Mesenteric fat pad (tissue), 1 donor: ENCODE data around the gene TIGD6. TPM values are rescaled to one million over a fixed set of nuclear protein-coding genes. Genes with fewer than 3 reads are reported as not detected.
"Not testable (repeated sequence)": the region's sequence is repeated elsewhere in the genome, so short reads cannot be mapped to it uniquely, and the experiment has no call there.

Source experiments
- DNase-seq: peaks from one replicate; pipeline ENCODE4 v3.0.0-alpha.2; 2020; ENCODE audit warnings: low spot score
- long read RNA-seq: library from polyadenylated mRNA; unstranded; transcript quantifications from one replicate; pipeline ENCODE4 v2.0.0, GENCODE V29; 2020
- total RNA-seq: library from RNA; stranded (reverse); fragmentation: NEBNext Ultra II Directional; extraction: Animal tissue kit (Norgen Biotek cat#: 25700); gene quantifications from one replicate; pipeline ENCODE4 v1.2.1, GENCODE V29; 2021
- donor health status: DM: yes; HTN: yes; CAD: no.

The TIGD6 gene
- total RNA-seq, result 4.7 TPM
- long read RNA-seq, full-length matches to known transcripts, result 14 of 17 reads
- long read RNA-seq, partial matches to known transcripts, result 0 of 17 reads
- long read RNA-seq, other reads (novel, unspliced or antisense), result 3 of 17 reads

DNA sequence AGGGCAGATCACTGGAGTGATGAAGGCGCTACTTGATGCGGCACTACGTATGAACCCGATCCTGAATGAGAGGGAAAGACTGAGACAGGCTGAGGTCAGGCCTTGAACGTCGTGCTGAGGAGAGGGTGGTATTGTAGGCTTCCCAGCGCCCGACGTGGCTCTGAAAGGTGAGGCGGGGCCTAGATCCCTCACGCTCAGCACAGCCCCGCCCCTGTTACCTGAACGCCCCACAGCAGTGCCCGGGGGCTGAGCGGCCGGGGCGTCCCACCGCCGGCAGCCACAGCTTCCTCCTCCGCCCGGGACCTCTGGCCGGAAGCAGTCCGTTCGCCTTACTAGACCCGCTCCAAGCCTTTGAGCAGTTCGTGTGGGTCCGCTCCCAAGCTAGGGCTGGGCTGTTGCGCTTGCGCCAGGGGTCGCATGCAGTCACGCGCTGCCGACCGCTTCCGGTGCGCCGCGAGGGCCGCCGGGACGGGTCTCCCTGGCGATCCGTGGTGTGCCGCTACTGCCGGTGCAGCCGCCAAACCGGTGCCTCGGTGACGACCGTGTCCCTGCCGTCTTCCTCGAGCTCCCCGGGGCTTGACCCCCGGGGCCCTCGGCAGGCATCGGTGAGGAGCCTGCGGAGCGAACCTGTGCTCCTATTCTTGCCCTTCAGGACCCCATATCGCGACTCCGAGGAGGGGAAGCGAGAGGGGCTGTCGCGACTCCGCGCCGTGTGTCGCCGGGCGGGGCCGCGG is at the start of gene TIGD6, which contains the start of gene HMGXB3:
TSS of gene TIGD6 (minus strand) at position 399 of the 734 bp plus-strand sequence. CDS start 4,306 bp downstream, outside the sequence.
TSS of gene HMGXB3 (plus strand) at position 484 of the 734 bp plus-strand sequence. CDS start 4,114 bp downstream, outside the sequence.
- DNase-seq, result peak; percentile 98

DNA sequence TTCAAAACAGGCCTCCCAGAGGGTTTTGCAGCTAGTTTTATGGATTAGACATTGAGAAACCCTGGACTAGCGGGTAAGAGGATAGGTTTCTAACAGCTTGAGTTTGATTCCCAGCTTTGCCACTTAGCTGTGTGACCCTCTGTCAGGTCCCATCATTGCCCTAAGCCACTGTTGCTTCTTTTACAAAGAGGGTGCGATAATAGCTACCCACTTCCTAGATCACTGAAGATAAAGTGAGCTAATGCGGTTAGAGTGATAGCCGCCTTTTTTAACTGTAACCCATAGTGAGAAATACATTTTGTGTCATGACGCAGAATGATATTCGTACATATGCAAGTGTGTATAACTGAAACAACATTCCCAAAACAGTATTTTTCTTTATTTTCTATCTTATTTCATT is 45.6 kb upstream of the TIGD6 start:
- no peak for DNase-seq

DNA sequence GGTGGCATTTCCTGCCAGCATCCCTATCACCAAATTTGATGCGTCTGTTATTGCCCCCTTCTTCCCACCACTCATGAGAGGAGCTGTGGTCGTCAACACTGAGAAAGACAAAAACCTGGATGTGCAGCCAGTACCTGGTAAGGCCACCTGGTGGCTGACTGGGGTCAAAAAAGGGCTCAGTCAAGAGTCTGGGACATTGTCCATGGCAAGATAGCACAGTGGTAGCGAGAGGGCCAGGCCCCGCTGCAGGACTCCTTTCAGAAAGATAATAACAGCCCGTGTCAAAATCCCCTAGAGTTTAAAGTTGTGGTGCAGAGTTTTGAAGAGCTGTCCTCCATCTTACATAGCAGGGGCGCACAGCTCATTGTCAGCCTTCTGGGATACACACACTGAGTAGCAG is 45.1 kb upstream of the TIGD6 start:
- no peak for DNase-seq

DNA sequence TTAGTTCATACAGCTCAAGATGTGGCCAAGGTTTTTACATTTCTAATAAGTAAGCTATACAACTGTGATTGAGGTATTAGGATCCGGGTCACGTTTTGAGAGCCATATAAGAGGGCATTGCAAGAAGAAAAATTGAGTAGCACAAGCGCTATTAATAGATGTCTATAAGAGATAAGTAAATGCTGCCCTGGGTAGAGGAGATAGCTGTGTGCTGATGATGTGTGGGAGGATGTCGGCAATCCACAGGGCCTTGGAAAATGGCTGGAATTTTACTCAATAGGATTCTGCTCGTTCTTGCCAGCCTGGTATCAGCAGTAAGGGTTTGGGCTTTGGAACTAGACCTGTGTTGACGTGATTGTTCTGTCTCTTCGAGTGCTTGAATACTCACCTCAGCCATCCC is 44.3 kb upstream of the TIGD6 start:
- no peak for DNase-seq

DNA sequence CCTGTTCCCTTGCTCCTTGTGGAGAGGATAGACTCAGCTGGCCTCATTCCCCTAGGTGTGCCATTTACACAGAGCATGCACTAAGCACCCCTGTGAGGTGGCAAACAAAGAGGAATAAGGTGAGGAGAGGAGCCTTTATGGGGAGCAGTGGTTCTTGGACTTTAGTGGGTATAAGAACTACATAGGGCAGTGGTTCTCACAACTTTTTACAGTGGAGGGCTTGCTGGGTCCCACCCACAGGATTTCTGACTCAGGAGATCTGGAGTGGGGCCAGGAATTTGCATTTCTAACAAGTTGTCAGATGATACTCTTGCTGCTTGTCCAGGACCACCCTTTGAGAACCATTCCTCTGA is 43.9 kb upstream of the TIGD6 start:
- DNase-seq, result no peak

DNA sequence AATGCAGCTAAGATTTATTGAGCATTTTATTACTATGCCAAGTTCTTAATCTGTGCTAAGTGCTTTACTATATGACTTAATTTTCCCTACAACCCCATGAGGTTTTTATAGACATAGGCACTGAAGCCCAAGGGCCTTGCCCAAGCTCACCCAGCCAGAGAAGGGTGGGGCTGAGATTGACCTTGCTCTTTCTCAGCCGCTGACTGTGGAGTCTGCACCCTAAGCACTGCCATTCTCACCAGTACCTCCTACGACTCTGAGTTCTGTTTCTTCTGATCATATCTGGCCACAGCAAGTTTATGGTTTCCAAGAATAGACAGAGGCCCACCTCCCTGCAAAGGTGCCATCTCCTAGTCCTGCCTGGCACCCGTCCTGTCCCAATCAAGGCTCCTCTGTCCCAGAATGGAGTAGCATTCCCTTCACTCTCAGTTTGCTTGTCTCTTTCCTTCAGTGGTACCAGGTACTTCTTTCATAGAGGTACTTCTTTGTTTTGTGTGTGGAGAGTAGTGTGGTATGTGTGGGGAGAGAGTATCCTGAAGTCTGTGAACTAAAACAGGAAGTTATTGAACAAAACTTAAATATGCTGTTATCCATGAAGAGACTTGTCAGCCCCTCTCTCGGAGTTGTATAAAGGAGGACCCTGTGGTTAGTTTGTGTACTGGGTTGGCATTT is 43.3 kb upstream of the TIGD6 start:
- DNase-seq, result no peak

DNA sequence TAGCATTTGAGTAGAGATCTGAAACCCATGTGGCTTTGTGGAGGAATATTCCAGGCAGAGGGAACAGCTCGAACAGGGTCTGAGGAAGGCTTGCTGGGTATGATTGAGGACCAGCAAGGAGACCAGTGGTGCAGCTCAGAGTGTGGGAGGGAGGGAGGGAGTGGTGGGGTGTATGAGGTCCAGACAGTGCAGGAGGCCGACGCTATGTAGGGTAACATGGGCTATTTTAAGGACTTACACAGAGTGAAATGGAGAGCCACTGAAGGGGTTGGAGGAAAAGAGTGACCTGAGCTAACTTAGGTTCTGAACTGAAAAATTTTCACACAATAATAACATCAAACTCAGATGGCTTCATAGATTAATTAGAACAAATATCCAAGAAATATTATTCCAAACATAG is 42.0 kb upstream of the TIGD6 start:
- no peak for DNase-seq

DNA sequence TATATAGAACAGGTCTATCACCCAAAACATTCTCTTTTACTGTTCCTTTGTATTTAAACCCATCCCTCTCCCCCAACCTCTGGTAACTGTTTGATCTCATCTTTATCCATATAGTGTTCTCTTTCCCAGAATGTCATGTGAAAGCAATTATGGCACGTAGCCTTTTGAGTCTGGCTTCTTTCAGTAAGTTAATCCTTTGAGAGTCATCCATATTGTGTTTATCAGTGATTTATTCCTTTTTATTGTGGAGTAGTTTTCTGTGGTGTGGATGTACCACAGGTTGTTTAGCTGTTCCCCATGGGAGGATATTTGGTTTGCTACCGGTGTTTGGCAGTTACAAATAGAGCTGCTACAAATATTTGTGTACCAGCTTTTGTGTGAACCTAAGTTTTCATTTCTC is 38.1 kb upstream of the TIGD6 start:
- no peak for DNase-seq

DNA sequence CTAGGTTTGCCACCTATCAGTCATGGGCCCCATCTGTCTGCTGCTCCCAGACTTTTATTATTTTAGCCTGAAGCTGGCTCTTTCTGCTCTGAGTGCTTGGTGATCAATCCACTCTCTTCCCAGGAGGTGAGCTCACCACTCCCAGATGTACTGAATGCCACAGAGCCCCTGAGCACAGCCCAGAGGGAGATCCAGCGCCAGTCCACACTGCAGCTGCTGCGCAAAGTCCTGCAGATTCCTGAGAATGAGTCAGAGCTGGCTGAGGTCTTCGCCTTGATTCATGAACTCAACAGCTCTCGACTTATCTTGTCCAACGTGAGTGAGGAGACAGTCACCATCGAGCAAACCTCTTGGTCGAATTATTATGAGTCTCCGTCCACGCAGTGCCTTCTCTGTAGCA is 36.1 kb upstream of the TIGD6 start:
- DNase-seq, result no peak

DNA sequence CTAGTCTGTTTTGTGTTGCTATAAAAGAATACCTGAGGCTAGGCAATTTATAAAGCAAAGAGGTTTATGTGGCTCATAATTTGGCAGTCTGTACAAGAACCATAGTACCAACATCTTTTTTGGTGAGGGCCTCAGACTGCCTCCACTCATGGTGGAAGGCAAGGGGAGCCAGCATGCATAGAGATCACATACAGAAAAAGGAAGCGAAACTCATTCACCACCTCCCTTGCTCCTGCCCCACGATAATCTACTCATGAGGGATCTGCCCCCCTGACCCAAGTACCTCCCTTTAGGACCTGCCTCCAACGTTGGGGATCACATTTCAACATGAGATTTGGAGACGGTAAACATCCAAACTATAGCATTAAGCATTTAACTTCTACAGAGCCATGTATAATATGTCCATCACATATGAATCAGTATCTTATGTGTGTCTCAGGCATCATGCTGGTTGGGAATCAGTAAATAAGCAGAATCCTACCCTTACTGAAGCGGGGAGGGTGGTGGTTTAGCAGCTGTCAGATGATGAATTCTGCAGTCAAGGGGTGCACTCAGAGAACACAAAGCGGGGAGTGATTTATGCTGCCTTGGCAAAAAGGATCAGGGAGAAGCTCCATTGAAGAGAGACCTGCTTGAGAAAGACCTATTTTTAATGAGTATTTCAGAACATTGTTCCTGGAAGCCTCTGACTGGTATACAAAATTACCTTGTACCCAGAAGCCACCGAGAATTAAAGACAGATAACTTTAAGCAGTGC is 34.9 kb upstream of the TIGD6 start:
- no peak for DNase-seq

DNA sequence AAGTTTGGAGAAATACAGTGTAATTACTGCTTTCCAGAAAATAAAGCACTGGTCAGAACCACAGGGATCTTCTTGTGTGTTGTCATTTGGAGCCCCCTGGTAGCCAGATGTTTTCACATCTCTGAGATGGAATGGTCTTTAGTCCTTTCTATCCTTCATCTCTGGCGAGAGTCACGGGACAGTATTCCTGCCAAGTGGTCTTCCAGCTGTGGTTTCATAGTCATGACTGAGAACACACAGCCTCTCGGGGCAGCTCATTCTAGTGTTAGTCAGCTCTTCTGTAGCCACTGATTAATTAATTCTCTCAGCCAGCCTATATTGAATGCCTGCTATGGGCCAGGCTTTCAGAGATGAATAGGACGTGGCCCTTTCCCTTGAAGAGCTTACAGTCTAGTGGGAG is 34.2 kb upstream of the TIGD6 start:
- DNase-seq, result no peak

DNA sequence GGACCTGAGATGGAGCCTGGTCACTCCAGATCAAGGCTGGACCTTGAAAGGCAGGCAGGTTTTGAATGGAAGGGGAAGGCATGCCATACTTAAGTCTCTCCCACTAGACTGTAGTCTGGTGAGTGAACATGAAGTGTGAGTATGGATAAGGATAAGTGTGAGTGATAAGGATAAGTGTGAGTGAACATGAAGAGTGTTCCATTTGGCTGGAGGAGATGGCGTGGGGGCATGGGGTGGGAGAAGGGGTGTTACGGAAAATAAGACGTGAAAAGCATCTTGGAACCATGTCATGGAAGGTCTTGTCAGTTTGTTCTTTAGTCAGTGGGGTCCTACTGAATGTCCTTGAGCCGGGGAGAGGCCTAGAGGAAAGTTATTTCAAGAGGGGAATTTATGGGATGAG is 32.9 kb upstream of the TIGD6 start:
- DNase-seq, result no peak

DNA sequence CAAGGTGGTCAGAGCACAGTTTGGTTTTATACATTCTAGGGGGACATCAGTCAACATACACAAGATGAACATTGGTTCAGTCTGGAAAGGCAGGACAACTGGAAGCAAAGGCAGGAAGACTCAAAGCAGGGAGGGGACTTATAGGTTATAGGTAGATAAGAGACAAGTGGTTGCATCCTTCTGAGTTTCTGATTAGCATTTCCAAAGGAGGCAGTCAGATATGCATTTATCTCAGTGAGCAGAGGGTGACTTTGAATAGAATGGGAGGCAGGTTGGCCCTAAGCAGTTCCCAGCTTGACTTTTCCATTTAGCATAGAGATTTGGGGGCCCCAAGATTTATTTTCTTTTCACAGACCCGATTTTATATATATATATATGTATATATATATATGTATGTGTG is 27.6 kb upstream of the TIGD6 start:
- not testable (repeated sequence) for DNase-seq

DNA sequence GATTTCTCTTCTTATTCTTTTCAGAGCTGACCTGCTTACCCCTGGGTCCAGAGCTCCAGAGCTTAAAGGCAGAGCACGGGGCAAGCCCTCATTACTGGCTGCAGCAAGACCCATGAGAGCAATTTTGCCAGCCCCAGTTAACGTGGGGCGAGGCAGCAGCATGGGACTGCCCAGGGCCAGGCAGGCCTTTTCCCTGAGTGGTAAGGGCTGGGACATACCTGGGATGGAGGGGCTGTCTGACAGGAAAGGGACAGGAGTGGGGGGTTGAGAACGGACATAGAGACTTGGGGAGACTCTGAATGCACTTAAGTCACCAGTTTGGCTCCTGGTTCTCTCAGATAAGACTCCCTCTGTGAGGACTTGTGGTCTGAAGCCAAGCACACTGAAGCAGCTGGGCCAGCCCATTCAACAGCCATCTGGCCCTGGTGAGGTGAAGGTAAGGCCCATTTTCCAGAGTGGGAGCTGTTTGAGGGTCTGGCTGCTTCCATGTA is 26.3 kb upstream of the TIGD6 start:
- no peak for DNase-seq

DNA sequence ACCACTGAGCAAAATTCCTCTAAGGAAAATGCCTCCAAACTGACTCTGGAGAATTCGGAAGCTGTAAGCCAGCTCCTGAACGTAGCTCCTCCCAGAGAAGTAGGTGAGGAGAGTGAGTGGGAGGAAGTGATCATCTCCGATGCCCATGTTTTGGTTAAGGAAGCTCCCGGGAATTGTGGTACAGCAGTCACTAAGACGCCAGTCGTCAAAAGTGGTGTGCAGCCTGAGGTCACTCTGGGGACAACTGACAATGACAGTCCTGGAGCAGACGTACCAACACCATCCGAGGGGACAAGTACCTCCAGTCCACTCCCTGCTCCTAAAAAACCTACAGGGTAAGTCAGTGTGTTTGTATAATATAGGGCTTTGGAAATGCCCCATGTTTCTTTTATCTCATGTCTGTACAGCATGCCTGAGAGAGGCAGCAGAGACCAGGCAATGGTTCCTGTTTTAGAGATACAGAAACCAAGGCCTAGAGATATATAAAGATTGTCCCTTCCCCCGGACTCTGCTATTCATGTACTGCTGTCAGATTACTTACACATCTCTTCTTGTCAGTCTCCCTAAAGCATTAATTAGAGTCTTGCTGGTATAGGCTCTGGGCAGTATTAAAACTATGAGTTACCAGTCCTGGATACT is 24.0 kb upstream of the TIGD6 start:
- DNase-seq, result no peak

DNA sequence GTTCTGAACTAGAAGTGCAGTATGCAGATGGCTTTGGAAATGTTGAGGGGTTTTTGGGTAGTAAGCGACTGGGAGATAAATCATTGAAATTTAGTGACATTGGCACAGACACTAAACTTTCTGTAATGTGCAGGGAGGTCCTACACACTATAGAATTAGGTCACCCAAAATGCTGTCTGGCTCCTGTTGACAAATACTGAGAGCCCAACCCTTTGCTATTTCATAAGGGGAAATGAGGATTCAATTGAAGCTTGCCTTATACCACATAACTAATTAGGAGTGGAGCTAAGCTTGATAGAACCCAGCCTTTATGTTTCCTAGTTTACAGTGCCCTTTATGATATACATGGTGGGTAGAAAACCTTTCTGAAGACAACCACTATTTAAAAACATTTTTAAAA is 22.7 kb upstream of the TIGD6 start:
- DNase-seq, result no peak

DNA sequence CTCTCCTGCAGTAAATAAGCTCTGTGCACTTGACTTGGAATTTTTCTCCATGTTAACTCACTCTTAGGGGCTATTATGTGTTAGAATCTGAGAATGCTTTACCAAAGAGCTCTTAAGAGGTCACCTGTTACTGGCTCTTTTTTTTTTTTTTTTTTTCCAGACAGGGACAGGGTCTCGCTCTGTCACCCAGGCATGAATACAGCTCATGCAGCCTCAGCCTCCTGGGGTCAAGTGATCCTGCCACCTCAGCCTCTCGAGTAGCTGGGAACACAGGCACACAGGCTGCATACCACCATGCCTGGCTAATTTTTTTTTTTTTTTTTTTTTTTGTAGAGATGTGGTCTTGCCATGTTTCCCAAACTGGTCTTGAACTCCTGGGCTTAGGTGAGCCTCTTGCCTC is 22.2 kb upstream of the TIGD6 start:
- DNase-seq, result no peak

DNA sequence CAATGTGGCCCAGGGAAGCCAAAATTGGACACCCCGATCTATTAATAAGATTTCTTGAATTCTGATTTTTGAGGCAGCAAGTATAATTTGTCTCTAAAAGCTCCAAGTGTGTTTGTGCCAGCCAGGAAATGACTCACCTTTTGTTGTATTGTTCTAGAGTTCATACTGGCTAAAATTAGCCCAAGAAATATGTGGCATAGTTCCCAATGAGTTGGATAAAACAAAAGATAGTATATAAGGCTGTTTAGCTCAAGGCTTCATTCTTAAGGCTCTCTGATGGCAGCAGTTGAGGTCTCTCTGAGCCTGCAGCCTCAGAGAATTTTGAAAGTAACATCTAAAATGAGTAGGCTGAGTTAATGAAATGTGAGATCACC is 21.7 kb upstream of the TIGD6 start:
- no peak for DNase-seq

DNA sequence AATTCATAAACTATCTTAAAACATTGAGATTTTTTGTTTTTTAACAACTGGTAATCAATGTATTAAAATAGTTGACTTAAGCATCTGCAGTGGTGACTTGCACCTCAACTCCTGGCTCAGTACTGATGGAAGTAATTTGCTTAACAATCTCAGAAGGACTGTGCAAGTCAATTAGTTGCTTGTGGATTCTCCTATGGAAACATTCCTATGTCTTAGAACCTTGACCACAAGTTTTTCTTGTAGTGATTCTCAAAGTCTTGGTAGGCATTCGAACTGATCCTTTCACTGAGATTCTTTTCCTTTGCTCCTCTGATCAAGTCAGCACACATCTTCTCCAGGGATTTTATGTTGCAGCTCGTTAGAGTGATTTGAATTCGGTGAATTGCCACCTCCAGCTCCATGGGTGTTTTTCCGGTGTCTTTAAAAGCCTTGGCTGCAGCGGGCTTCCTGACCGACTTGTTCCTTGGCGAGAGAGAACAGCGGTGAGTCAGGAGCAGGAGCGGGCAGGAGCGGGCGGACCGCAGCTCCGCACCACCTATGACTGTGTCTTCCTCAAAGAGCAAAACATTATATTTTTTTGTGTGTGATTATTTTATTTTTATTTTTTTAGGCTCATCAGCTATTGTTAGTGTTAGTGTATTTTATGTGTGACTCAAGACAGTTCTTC is 21.2 kb upstream of the TIGD6 start:
- DNase-seq, result no peak

DNA sequence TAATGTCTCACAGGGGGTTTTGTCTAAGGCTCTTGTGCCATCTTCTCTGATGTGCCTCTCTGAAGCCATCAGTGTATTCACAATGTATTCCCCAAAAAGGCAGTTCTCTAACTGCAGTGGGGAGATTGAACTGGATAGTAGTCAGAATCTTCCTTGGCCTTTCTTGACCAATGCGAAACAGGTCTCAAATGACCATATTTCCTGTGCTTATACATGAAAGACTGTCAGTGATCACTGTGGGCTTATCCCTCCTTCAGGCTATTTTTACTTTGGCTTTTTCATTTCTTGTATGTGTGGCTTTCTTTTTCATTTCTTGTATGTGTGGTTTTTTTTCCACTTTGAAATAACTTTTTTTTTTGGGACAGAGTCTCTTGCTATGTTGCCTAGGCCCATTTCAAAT is 19.8 kb upstream of the TIGD6 start:
- DNase-seq, result no peak
